Testis (tissue), 2 donors: Measurements from ENCODE around the gene PTPN2.

Experiments used
- CTCF ChIP-seq, 3 experiments: fragments of 450-650 bp in 2 of 3; fragments of 200-600 bp in 1 of 3; sonication (generic) in 1 of 3; IDR thresholded peaks; one replicate each; pipeline ENCODE4 v1.5.1; 2016 to 2019; ENCODE audit warnings: antibody characterized with exemption in 3 of 3, mild to moderate bottlenecking in 2 of 3, moderate library complexity in 1 of 3
- POLR2A ChIP-seq: fragments of 450-650 bp; IDR thresholded peaks from one replicate; pipeline ENCODE4 v1.6.1; 2017; ENCODE audit warnings: antibody characterized with exemption, mild to moderate bottlenecking, moderate library complexity

DNA sequence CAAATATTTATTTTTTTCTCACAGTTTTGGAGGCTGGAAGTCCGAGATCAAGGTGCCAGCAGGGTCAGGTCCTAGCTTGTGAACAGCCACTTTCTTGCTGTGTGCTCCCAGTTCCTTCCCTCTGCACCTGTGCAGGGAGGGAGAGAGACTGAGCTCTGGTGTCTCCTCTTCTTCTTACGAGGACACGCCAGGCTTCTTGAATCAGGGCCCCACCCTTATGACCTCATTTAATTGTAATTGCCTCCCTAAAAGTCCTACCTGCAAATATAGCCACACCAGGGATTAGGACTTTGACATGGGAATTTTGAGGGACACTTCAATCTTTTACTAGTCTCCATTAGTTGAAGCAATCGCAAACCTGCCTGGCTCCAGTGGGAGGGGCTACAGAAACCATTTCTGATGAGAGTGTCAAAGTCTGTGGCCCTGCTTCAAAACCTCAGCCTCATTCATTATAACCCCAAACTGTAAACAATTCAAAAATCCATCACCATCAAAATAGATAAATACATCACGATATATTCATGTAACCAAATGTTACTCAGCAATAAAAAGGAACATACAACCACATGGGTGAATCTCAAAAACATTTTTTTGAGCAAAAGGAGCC is 45.5 kb upstream of the PTPN2 start:
- no peak for TF ChIP-seq CTCF (IDR thresholded peaks at IDR 0.05)
- no peak for TF ChIP-seq POLR2A
